Measurements from ENCODE around the gene TCHP.
A peak's percentile ranks its signal among the peaks of the same experiment; 100 is the strongest.
"Not testable (repeated sequence)": the region's sequence is repeated elsewhere in the genome, so short reads cannot be mapped to it uniquely, and the experiment has no call there.

The TCHP gene

GRCh38 chr12:109927622-109928021, 27.5 kb downstream of the TCHP start:
- TF ChIP-seq OSR1 (CRISPR knock-in tag; IDR thresholded peaks at IDR 0.05) (no peak), CSRNP3 (CRISPR knock-in tag; IDR thresholded peaks at IDR 0.05) (no peak), BACH2 (CRISPR knock-in tag; IDR thresholded peaks at IDR 0.05; ENCODE audit: borderline replicate concordance) (no peak), ZNF565 (CRISPR knock-in tag; conservative IDR thresholded peaks at IDR 0.05; ENCODE audit: low read depth) (no peak), ZFP3 (CRISPR knock-in tag; IDR thresholded peaks at IDR 0.05) (no peak)
- TF ChIP-seq, protein P1, sequence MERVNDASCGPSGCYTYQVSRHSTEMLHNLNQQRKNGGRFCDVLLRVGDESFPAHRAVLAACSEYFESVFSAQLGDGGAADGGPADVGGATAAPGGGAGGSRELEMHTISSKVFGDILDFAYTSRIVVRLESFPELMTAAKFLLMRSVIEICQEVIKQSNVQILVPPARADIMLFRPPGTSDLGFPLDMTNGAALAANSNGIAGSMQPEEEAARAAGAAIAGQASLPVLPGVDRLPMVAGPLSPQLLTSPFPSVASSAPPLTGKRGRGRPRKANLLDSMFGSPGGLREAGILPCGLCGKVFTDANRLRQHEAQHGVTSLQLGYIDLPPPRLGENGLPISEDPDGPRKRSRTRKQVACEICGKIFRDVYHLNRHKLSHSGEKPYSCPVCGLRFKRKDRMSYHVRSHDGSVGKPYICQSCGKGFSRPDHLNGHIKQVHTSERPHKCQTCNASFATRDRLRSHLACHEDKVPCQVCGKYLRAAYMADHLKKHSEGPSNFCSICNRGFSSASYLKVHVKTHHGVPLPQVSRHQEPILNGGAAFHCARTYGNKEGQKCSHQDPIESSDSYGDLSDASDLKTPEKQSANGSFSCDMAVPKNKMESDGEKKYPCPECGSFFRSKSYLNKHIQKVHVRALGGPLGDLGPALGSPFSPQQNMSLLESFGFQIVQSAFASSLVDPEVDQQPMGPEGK (CRISPR knock-in tag; IDR thresholded peaks at IDR 0.05; ENCODE audit: borderline replicate concordance) = no peak
- ATAC-seq = peak; percentile 76

- TF ChIP-seq ISL1 (CRISPR knock-in tag; IDR thresholded peaks at IDR 0.05) = no peak
- TF ChIP-seq PPARA (CRISPR knock-in tag; IDR thresholded peaks at IDR 0.05; ENCODE audit: borderline replicate concordance) = no peak
- no peak for TF ChIP-seq OSR1 (CRISPR knock-in tag; IDR thresholded peaks at IDR 0.05)
- TF ChIP-seq ZNF8 (CRISPR knock-in tag; IDR thresholded peaks at IDR 0.05) = no peak
- no peak for TF ChIP-seq GLIS3 (CRISPR knock-in tag; IDR thresholded peaks at IDR 0.05)
- no peak for TF ChIP-seq RARB (CRISPR knock-in tag; IDR thresholded peaks at IDR 0.05)
- TF ChIP-seq ZNF70 (CRISPR knock-in tag; IDR thresholded peaks at IDR 0.05) = no peak
Measured at GRCh38 chr12:109928058-109928656, 28.1 kb downstream of the TCHP start.

GRCh38 chr12:109929326-109929725, 29.3 kb downstream of the TCHP start:
- not testable (repeated sequence) for ATAC-seq

More at GRCh38 chr12:109928058-109928656, 28.1 kb downstream of the TCHP start:
- ATAC-seq = no peak

GRCh38 chr12:109930028-109930800, 30.1 kb downstream of the TCHP start:
- no peak for ATAC-seq
- no peak for TF ChIP-seq GLIS3 (CRISPR knock-in tag; IDR thresholded peaks at IDR 0.05)
- TF ChIP-seq ZNF8 (CRISPR knock-in tag; IDR thresholded peaks at IDR 0.05) = no peak
- TF ChIP-seq BACH2 (CRISPR knock-in tag; IDR thresholded peaks at IDR 0.05; ENCODE audit: borderline replicate concordance) = no peak
- no peak for TF ChIP-seq OSR1 (CRISPR knock-in tag; IDR thresholded peaks at IDR 0.05)
- TF ChIP-seq TCF4 (CRISPR knock-in tag; IDR thresholded peaks at IDR 0.05; ENCODE audit: borderline replicate concordance) = no peak
- TF ChIP-seq ZNF70 (CRISPR knock-in tag; IDR thresholded peaks at IDR 0.05) = no peak
- TF ChIP-seq, protein P2, sequence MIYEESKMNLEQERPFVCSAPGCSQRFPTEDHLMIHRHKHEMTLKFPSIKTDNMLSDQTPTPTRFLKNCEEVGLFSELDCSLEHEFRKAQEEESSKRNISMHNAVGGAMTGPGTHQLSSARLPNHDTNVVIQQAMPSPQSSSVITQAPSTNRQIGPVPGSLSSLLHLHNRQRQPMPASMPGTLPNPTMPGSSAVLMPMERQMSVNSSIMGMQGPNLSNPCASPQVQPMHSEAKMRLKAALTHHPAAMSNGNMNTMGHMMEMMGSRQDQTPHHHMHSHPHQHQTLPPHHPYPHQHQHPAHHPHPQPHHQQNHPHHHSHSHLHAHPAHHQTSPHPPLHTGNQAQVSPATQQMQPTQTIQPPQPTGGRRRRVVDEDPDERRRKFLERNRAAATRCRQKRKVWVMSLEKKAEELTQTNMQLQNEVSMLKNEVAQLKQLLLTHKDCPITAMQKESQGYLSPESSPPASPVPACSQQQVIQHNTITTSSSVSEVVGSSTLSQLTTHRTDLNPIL (CRISPR knock-in tag; IDR thresholded peaks at IDR 0.05; ENCODE audit: low read depth) = no peak
- TF ChIP-seq ZNF565 (CRISPR knock-in tag; conservative IDR thresholded peaks at IDR 0.05; ENCODE audit: low read depth) = no peak
- no peak for TF ChIP-seq POU6F1 (CRISPR knock-in tag; IDR thresholded peaks at IDR 0.05; ENCODE audit: borderline replicate concordance, low read depth)
- TF ChIP-seq ZC3H10 (CRISPR knock-in tag; IDR thresholded peaks at IDR 0.05) = no peak
- TF ChIP-seq PPARA (CRISPR knock-in tag; IDR thresholded peaks at IDR 0.05; ENCODE audit: borderline replicate concordance) = no peak
- no peak for TF ChIP-seq ZFP3 (CRISPR knock-in tag; IDR thresholded peaks at IDR 0.05)
- TF ChIP-seq SNAI2 (CRISPR knock-in tag; IDR thresholded peaks at IDR 0.05) = no peak

DNA sequence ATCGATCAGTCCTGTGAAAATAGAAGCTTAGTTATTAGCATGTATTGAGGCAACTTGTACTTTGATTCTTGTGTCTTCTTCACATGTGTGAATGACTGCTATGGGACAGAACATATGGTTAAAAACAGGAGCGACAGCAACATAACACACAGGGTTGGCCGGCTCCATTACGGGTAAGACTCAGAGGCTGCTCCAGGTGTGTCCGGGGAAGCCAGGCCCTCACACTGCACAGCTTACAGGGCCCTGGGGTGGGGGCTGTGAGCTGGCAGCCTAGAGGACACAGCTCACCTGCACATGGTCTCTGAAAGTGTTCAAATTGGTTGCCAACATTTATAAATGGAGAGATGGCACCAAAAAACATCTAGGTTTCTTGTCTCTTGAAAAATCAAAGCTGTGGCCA, 31.1 kb downstream of the TCHP start:
- ATAC-seq = no peak
- TF ChIP-seq, protein P1 (CRISPR knock-in tag; IDR thresholded peaks at IDR 0.05; ENCODE audit: borderline replicate concordance) = no peak
- TF ChIP-seq PPARA (CRISPR knock-in tag; IDR thresholded peaks at IDR 0.05; ENCODE audit: borderline replicate concordance) (no peak), TCF4 (CRISPR knock-in tag; IDR thresholded peaks at IDR 0.05; ENCODE audit: borderline replicate concordance) (no peak), TSHZ2 (CRISPR knock-in tag; IDR thresholded peaks at IDR 0.05) (no peak), ZNF8 (CRISPR knock-in tag; IDR thresholded peaks at IDR 0.05) (no peak), ZNF70 (CRISPR knock-in tag; IDR thresholded peaks at IDR 0.05) (no peak), CSRNP3 (CRISPR knock-in tag; IDR thresholded peaks at IDR 0.05) (no peak), BACH2 (CRISPR knock-in tag; IDR thresholded peaks at IDR 0.05; ENCODE audit: borderline replicate concordance) (no peak), SNAI2 (CRISPR knock-in tag; IDR thresholded peaks at IDR 0.05) (no peak)

Measured in SK-N-SH treated with all-trans-retinoic acid at 6 μM for 48 hours (cell line).